Smooth muscle cell (in vitro differentiated cells): Measurements from ENCODE around the gene MB21D2. TPM values are rescaled to one million over a fixed set of nuclear protein-coding genes. Genes with fewer than 3 reads are reported as not detected.

Experiments used
- DNase-seq: peaks from one replicate; lab custom pipeline; 2025; ENCODE audit not compliant: unreplicated experiment; lab: John Stamatoyannopoulos, UW
- H2AFZ ChIP-seq: fragments of 200-600 bp; sonication (generic); 2 replicates; pipeline ENCODE4 v1.6.0; 2016; ENCODE audit warnings: antibody characterized with exemption, low read depth, mild to moderate bottlenecking
- H3F3A ChIP-seq: fragments of 200-600 bp; sonication (generic); 2 replicates; pipeline ENCODE4 v1.6.0; 2017; ENCODE audit warnings: antibody characterized with exemption, low read depth
- H3K27ac ChIP-seq: fragments of 200-600 bp; sonication (generic); 2 replicates; pipeline ENCODE4 v1.5.1; 2016; ENCODE audit warnings: low read depth, mild to moderate bottlenecking
- H3K27me3 ChIP-seq: fragments of 200-600 bp; sonication (generic); 2 replicates; pipeline ENCODE4 v1.6.1; 2016; ENCODE audit warnings: low read depth, mild to moderate bottlenecking
- H3K36me3 ChIP-seq: fragments of 200-600 bp; sonication (generic); 2 replicates; pipeline ENCODE4 v1.5.1; 2016; ENCODE audit warnings: low read depth
- H3K4me1 ChIP-seq: fragments of 200-600 bp; sonication (generic); 2 replicates; pipeline ENCODE4 v1.5.1; 2016; ENCODE audit warnings: low read depth
- H3K4me2 ChIP-seq: fragments of 200-600 bp; sonication (generic); 2 replicates; pipeline ENCODE4 v1.6.0; 2016; ENCODE audit warnings: mild to moderate bottlenecking
- H3K4me3 ChIP-seq: fragments of 200-600 bp; sonication (generic); 2 replicates; pipeline ENCODE4 v1.5.1; 2016; ENCODE audit warnings: mild to moderate bottlenecking
- H3K79me2 ChIP-seq: fragments of 200-600 bp; sonication (generic); 2 replicates; pipeline ENCODE4 v1.6.0; 2016; ENCODE audit warnings: low read depth, mild to moderate bottlenecking
- H3K9ac ChIP-seq: fragments of 200-600 bp; sonication (generic); 2 replicates; pipeline ENCODE4 v1.6.0; 2016; ENCODE audit warnings: low read depth
- H3K9me3 ChIP-seq: fragments of 200-600 bp; sonication (generic); replicated peaks from 2 replicates; pipeline ENCODE4 v1.5.1; 2016; ENCODE audit warnings: low read depth
- H4K20me1 ChIP-seq: fragments of 200-600 bp; sonication (generic); 2 replicates; pipeline ENCODE4 v1.6.0; 2016; ENCODE audit warnings: low read depth
- WGBS: methylation state at CpG from one replicate; pipeline ENCODE4 v1.1.7; 2016; ENCODE audit warnings: low lambda C conversion rate; 5-methylcytosine and 5-hydroxymethylcytosine counted together
- polyA plus RNA-seq: library from polyadenylated mRNA; unstranded; fragments of >200 nt; fragmentation: Nextera tagmentation; extraction: Ambion mirVana; gene quantifications from 2 replicates; pipeline ENCODE4 v1.2.1, GENCODE V29; 2016
- total RNA-seq: library from RNA; depleted of rRNA; stranded (reverse); fragments of >200 nt; gene quantifications from 2 replicates; pipeline ENCODE4 v1.2.3, GENCODE V29; 2014
- TF ChIP-seq, protein P1 (sequence below): fragments of 200-600 bp; sonication (generic); IDR thresholded peaks from 2 replicates; pipeline ENCODE4 v1.5.1; 2017; ENCODE audit warnings: borderline replicate concordance, mild to moderate bottlenecking, antibody characterized with exemption; ENCODE audit not compliant: insufficient read depth, poor library complexity, severe bottlenecking

The MB21D2 gene
- total and polyA plus RNA-seq, 2 experiments from 2014 or later = 5.2 to 17.1 TPM

DNA sequence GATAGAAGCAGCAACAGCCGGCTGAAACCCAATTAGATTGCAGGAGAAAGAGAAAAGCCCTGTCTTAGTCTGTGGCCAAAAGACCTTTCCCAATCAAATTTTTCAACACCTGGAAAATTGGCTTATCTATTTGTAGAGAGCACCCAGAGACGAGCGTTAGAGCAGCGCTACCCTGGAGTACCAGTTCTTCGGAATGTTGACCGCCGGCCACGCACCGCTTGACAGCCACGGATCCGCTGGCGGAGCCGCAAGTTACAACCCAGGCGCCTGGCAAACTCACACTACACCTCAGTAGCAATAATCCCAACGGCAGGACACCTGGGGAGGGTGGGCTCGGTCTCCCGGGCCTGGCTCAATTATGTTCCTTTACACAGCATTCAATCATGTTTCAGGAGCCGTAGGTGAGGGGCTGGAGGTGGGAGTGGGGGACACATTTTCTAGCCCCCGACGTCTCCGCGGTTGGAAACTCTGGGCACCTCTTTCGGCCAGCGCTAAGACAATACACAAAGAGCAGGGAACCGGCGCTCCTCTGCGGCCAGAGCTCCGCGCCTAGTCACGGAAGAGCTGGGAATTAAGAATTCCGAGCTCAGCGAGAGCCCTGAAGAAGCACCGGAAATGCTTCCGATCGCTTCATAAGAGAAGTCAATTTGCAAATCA is 1.2 kb downstream of the MB21D2 start:
- Histone ChIP-seq H3K4me2 (peak overlapping the region; percentile 92), H3K4me3 (peak overlapping the region; percentile 97), H4K20me1 (peaks cover 47% of the 10 kb centered on the region), H3K4me1 (peaks cover 19% of the 10 kb centered on the region), H3K27me3 (no peaks in the 10 kb centered on the region), H2AFZ (peak overlapping the region; percentile 97), H3K79me2 (peaks cover 53% of the 10 kb centered on the region), H3F3A (no peaks in the 10 kb centered on the region), H3K9me3 (no peaks in the 10 kb centered on the region), H3K27ac (peak overlapping the region; percentile 79), H3K36me3 (no peaks in the 10 kb centered on the region), H3K9ac (peak overlapping the region; percentile 78)
- DNase-seq = no peak
- TF ChIP-seq, protein P1, sequence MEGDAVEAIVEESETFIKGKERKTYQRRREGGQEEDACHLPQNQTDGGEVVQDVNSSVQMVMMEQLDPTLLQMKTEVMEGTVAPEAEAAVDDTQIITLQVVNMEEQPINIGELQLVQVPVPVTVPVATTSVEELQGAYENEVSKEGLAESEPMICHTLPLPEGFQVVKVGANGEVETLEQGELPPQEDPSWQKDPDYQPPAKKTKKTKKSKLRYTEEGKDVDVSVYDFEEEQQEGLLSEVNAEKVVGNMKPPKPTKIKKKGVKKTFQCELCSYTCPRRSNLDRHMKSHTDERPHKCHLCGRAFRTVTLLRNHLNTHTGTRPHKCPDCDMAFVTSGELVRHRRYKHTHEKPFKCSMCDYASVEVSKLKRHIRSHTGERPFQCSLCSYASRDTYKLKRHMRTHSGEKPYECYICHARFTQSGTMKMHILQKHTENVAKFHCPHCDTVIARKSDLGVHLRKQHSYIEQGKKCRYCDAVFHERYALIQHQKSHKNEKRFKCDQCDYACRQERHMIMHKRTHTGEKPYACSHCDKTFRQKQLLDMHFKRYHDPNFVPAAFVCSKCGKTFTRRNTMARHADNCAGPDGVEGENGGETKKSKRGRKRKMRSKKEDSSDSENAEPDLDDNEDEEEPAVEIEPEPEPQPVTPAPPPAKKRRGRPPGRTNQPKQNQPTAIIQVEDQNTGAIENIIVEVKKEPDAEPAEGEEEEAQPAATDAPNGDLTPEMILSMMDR = no peak
- WGBS = under 1% methylated on average over 35 of the region's 35 CpGs

DNA sequence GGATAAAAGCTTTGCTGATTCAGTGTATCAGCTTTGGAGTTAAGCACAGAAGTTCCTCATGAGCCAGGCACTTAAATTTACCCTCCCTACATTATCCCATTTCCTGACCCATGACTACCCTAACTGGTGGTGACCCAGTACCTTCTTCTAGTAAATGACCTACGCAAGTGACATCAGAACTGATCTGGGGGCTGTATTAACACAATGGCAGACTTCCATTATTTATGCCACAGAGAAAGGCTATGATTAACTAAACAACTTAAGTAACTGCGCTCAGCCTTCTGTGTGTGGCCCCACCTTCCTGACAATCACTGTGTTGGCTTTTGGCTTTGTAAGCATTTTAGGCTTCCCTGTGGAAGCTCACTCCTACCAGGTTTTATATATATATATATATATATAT is 1.9 kb downstream of the MB21D2 start:
- Histone ChIP-seq H3K79me2 (peaks cover 61% of the 10 kb centered on the region), H3K27ac (no peak overlapping the region), H3K9ac (no peak overlapping the region), H3K4me1 (peaks cover 19% of the 10 kb centered on the region), H3F3A (no peaks in the 10 kb centered on the region), H3K4me2 (peak overlapping the region; percentile 92), H2AFZ (no peak overlapping the region), H3K36me3 (no peaks in the 10 kb centered on the region), H3K4me3 (peak overlapping the region; percentile 97), H3K9me3 (no peaks in the 10 kb centered on the region), H4K20me1 (peaks cover 55% of the 10 kb centered on the region), H3K27me3 (no peaks in the 10 kb centered on the region)
- WGBS = 7% methylated on average over 2 of the region's 2 CpGs
- TF ChIP-seq, protein P1 = no peak
- DNase-seq = no peak

DNA sequence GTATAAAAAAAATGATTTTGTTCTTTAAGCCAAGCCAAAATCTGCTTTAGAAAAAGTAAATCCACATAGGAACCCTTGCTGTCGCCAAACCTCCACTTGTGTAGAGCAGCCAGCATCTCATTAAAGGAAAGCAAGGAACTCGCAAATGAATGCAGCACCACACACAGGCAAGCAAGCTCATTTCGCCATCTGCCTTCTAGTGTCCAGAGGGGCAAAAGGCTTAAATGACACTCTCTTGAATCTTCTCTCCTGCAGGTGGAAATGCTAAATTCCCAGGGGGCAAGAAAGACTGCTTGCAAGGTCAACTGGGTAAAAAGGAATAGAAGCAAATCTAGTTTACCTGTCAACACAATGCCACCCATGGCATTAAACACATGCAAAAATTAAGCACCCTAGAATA is 2.4 kb downstream of the MB21D2 start:
- no peak overlapping the region for H3K9ac ChIP-seq
- DNase-seq = no peak
- peak overlapping the region; percentile 92 for H3K4me2 ChIP-seq
- H3K4me3 ChIP-seq = peak overlapping the region; percentile 97
- H3K36me3 ChIP-seq = no peaks in the 10 kb centered on the region
- no peaks in the 10 kb centered on the region for H3K9me3 ChIP-seq
- WGBS = 16% methylated on average over 3 of the region's 3 CpGs
- TF ChIP-seq, protein P1 = no peak
- no peak overlapping the region for H2AFZ ChIP-seq
- H3K4me1 ChIP-seq = peaks cover 19% of the 10 kb centered on the region
- no peaks in the 10 kb centered on the region for H3F3A ChIP-seq
- peaks cover 59% of the 10 kb centered on the region for H4K20me1 ChIP-seq
- H3K79me2 ChIP-seq = peaks cover 65% of the 10 kb centered on the region
- H3K27ac ChIP-seq = no peak overlapping the region
- no peaks in the 10 kb centered on the region for H3K27me3 ChIP-seq

DNA sequence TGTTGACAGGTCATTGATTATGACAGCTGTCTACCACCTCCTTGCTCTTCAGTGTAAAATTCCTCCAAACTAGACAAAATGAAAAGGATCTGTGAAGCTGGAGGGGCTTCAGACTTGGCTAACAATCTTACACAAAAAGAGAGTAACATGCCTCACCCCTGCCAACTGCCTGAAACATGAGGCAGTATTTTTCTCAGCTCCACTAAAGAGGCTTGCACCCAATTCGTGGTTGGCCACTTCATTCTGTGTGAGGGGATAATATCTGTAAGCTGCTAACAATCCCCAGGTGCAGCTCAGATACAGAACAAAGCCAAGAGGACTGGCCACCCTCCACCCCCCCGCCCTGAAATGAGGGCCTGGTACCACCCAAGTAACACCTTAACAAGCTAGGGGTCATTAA is 2.8 kb downstream of the MB21D2 start:
- Histone ChIP-seq H4K20me1 (peaks cover 61% of the 10 kb centered on the region), H3K27ac (no peak overlapping the region), H3K9ac (no peak overlapping the region), H2AFZ (no peak overlapping the region), H3F3A (no peaks in the 10 kb centered on the region), H3K9me3 (no peaks in the 10 kb centered on the region), H3K27me3 (no peaks in the 10 kb centered on the region), H3K4me2 (no peak overlapping the region), H3K4me1 (peaks cover 19% of the 10 kb centered on the region), H3K79me2 (peaks cover 70% of the 10 kb centered on the region), H3K4me3 (no peak overlapping the region), H3K36me3 (no peaks in the 10 kb centered on the region)
- TF ChIP-seq, protein P1 = no peak
- 26% methylated on average over 2 of the region's 2 CpGs for WGBS
- DNase-seq = no peak
